Ascending aorta (tissue), 2 donors: ENCODE results near the gene NAPB. TPM values are rescaled to one million over a fixed set of nuclear protein-coding genes. Genes with fewer than 3 reads are reported as not detected.

Source experiments
- DNase-seq, 2 donors: peaks; one replicate each; pipeline ENCODE4 v3.0.0-alpha.2; 2019; ENCODE audit warnings: low spot score in 2 of 2
- H3K27ac ChIP-seq, 2 donors: fragments of 200-600 bp; sonication (generic); one replicate each; pipeline ENCODE4 v1.5.1; 2016 to 2017; ENCODE audit warnings: mild to moderate bottlenecking in 1 of 2
- H3K27me3 ChIP-seq: fragments of 200-600 bp; sonication (generic); one replicate; pipeline ENCODE4 v1.5.1; 2017
- H3K36me3 ChIP-seq, 2 donors: fragments of 200-600 bp; sonication (generic); one replicate each; pipeline ENCODE4 v1.5.1; 2016
- H3K4me1 ChIP-seq, 2 donors: fragments of 200-600 bp; sonication (generic); one replicate each; pipeline ENCODE4 v1.5.1; 2016 to 2017; ENCODE audit warnings: mild to moderate bottlenecking in 1 of 2
- H3K4me3 ChIP-seq, 2 donors: fragments of 200-600 bp; sonication (generic); one replicate each; pipeline ENCODE4 v1.5.1; 2016 to 2017; ENCODE audit warnings: mild to moderate bottlenecking in 1 of 2
- H3K9me3 ChIP-seq, 2 donors: fragments of 200-600 bp; sonication (generic); one replicate each; pipeline ENCODE4 v1.5.1; 2016
- CTCF ChIP-seq, 3 experiments: fragments of 200-600 bp in 2 of 3; fragments of 450-650 bp in 1 of 3; sonication (generic) in 2 of 3; IDR thresholded peaks; one replicate each; pipeline ENCODE4 v1.5.1; 2016 to 2019; ENCODE audit warnings: antibody characterized with exemption in 3 of 3, mild to moderate bottlenecking in 1 of 3, moderate library complexity in 1 of 3
- intact Hi-C: fragments of 100-400 bp; cut with DNase I; formaldehyde crosslinking; loops from one replicate; pipeline ENCODE4 v1.15.1; 2023
- total RNA-seq: library from RNA; depleted of rRNA; stranded (reverse); fragments of >200 nt; gene quantifications from one replicate; pipeline ENCODE4 v1.1.0, GENCODE V29; 2016

NAPB gene
- total RNA-seq, 1 donor from 2014 or later: 0.75 TPM

- no peaks in the 10 kb centered on the region for H3K27me3 ChIP-seq
- H3K4me1 ChIP-seq: no peaks in the 10 kb centered on the region
- peaks cover 52 to 76% of the 10 kb centered on the region in 2 donors for H3K36me3 ChIP-seq
- no peak overlapping the region for H3K27ac ChIP-seq
- no peak overlapping the region for H3K4me3 ChIP-seq
- no peak for DNase-seq
- TF ChIP-seq CTCF (IDR thresholded peaks at IDR 0.05): no peak
- intact Hi-C loops: no loop called here
- no peaks in the 10 kb centered on the region for H3K9me3 ChIP-seq
Observed at GRCh38 chr20:23371496-23371895, 49.8 kb downstream of the NAPB start.

GRCh38 chr20:23370873-23371272 is 50.4 kb downstream of the NAPB start:
- no peak for DNase-seq
- Histone ChIP-seq H3K27ac (no peak overlapping the region), H3K4me1 (peaks cover 0 to 5% of the 10 kb centered on the region in 2 donors), H3K36me3 (peaks cover 52 to 70% of the 10 kb centered on the region in 2 donors), H3K27me3 (no peaks in the 10 kb centered on the region), H3K9me3 (no peaks in the 10 kb centered on the region), H3K4me3 (no peak overlapping the region)
- intact Hi-C loops: no loop called here
- TF ChIP-seq CTCF (IDR thresholded peaks at IDR 0.05): no peak

DNA sequence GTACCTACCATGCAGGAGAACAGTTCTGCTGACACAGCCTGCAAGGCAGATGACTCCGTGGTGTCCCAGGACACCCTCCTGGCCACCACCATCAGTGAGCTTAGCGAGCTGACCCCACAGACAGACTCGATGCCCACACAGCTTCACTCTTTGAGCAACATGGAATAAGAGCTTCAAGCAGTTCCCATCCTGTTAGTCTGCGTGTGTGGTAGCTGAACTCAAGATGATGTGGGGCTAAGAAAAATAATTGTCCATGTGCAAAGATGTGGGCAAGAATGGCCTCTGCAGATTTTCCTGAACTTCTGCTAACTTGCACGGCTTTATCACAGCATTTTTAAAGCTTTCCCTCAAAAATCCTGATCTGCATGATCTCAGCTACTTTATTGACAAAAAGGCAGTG is 51.0 kb downstream of the NAPB start:
- no peaks in the 10 kb centered on the region for H3K9me3 ChIP-seq
- intact Hi-C loops: no loop called here
- H3K36me3 ChIP-seq: peaks cover 56 to 67% of the 10 kb centered on the region in 2 donors
- no peak for DNase-seq
- TF ChIP-seq CTCF (IDR thresholded peaks at IDR 0.05): no peak
- no peak overlapping the region for H3K4me3 ChIP-seq
- H3K27me3 ChIP-seq: no peaks in the 10 kb centered on the region
- H3K4me1 ChIP-seq: peaks cover 0 to 5% of the 10 kb centered on the region in 2 donors
- no peak overlapping the region for H3K27ac ChIP-seq

GRCh38 chr20:23369072-23369823 is 52.0 kb downstream of the NAPB start:
- Histone ChIP-seq H3K9me3 (no peaks in the 10 kb centered on the region), H3K4me1 (peaks cover 0 to 5% of the 10 kb centered on the region in 2 donors), H3K4me3 (no peak overlapping the region), H3K27ac (no peak overlapping the region), H3K27me3 (no peaks in the 10 kb centered on the region), H3K36me3 (peaks cover 62 to 71% of the 10 kb centered on the region in 2 donors)
- no peak for TF ChIP-seq CTCF (IDR thresholded peaks at IDR 0.05)
- DNase-seq: no peak
- intact Hi-C loops: loop anchor here (10.0 kb wide), 2 partner anchors 1034 to 1866 kb away; no protein-coding TSS in a partner anchor

- no peak overlapping the region for H3K27ac ChIP-seq
- no peak for DNase-seq
- H3K9me3 ChIP-seq: no peaks in the 10 kb centered on the region
- intact Hi-C loops: loop anchor here (10.0 kb wide), 2 partner anchors 1034 to 1866 kb away; no protein-coding TSS in a partner anchor
- no peak for TF ChIP-seq CTCF (IDR thresholded peaks at IDR 0.05)
- H3K27me3 ChIP-seq: no peaks in the 10 kb centered on the region
- H3K4me1 ChIP-seq: peaks cover 0 to 7% of the 10 kb centered on the region in 2 donors
- no peak overlapping the region for H3K4me3 ChIP-seq
- H3K36me3 ChIP-seq: peaks cover 54 to 64% of the 10 kb centered on the region in 2 donors
Observed at GRCh38 chr20:23368316-23369071, 52.8 kb downstream of the NAPB start.
